Upper lobe of left lung (tissue), 4 donors: Measurements from ENCODE around the gene ATP2B2.
"Not testable (repeated sequence)": the region's sequence is repeated elsewhere in the genome, so short reads cannot be mapped to it uniquely, and the experiment has no call there.

Experiments
- CTCF ChIP-seq, 6 experiments: fragments of 450-650 bp in 4 of 6; fragments of 200-600 bp in 2 of 6; sonication (generic) in 2 of 6; IDR thresholded peaks; one replicate each; pipeline ENCODE4 v1.5.1; 2016 to 2019; ENCODE audit warnings: antibody characterized with exemption in 6 of 6
- EP300 ChIP-seq, 4 donors: sonication (generic); formaldehyde crosslinking; IDR thresholded peaks; one replicate each; pipeline ENCODE4 v1.5.1; 2017; ENCODE audit warnings: antibody characterized with exemption in 4 of 4, control low read depth in 2 of 4
- POLR2AphosphoS5 ChIP-seq, 2 donors: sonication (generic); formaldehyde crosslinking; IDR thresholded peaks; one replicate each; pipeline ENCODE4 v1.5.1; 2017; ENCODE audit warnings: antibody characterized with exemption in 2 of 2

- not testable (repeated sequence) for TF ChIP-seq CTCF, EP300, POLR2AphosphoS5 (IDR thresholded peaks at IDR 0.05)
Observed at GRCh38 chr3:10298064-10298463, 207.3 kb downstream of the ATP2B2 start.
